ENCODE results near the gene KRTAP13-4.

DNA sequence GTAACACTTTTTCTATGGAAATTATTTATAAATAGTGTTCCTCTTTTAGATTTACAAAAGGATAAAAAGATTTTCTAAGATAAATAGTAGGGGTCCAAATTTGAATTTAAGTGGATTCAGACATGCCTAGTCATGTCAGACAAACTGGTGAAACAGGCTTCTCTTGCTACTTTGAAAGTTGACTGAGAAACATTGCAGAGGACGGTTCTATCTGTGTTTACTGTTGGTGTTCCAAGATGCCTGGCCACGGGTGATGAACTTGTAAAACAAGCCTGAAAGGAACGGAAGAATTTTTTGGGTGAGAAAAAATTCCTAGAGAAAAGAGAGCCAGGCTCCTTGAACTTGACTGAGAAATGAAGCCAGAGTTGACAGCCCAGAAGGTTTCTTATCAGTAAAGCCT is 48.0 kb downstream of the KRTAP13-4 start:
- TF ChIP-seq, protein P1, sequence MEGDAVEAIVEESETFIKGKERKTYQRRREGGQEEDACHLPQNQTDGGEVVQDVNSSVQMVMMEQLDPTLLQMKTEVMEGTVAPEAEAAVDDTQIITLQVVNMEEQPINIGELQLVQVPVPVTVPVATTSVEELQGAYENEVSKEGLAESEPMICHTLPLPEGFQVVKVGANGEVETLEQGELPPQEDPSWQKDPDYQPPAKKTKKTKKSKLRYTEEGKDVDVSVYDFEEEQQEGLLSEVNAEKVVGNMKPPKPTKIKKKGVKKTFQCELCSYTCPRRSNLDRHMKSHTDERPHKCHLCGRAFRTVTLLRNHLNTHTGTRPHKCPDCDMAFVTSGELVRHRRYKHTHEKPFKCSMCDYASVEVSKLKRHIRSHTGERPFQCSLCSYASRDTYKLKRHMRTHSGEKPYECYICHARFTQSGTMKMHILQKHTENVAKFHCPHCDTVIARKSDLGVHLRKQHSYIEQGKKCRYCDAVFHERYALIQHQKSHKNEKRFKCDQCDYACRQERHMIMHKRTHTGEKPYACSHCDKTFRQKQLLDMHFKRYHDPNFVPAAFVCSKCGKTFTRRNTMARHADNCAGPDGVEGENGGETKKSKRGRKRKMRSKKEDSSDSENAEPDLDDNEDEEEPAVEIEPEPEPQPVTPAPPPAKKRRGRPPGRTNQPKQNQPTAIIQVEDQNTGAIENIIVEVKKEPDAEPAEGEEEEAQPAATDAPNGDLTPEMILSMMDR (optimal IDR thresholded peaks at IDR 0.05 in 1 of 3, IDR thresholded peaks at IDR 0.05 in 1 of 3, conservative IDR thresholded peaks at IDR 0.05 in 1 of 3; ENCODE audit: extremely low read depth in 1 of 3, insufficient read depth in 2 of 3, low read length in 3 of 3), result no peak
- TF ChIP-seq EZH2 (IDR thresholded peaks at IDR 0.05; ENCODE audit: low read length), result no peak
